OCI-LY1 (cell line): ENCODE results near the gene AP1G1.

Experiments used
- H2AFZ ChIP-seq: fragments of 200-600 bp; sonication (generic), shearing (Covaris generic); 2 replicates; pipeline ENCODE4 v1.6.0; 2014; ENCODE audit warnings: antibody characterized with exemption, mild to moderate bottlenecking, low read length
- H3F3A ChIP-seq: fragments of 200-600 bp; sonication (generic), shearing (Covaris generic); 2 replicates; pipeline ENCODE4 v1.6.0; 2014; ENCODE audit warnings: mild to moderate bottlenecking, antibody characterized with exemption, low read length, moderate library complexity; ENCODE audit not compliant: insufficient read depth
- H3K27ac ChIP-seq: fragments of 200-600 bp; sonication (generic); 2 replicates; pipeline ENCODE4 v1.5.1; 2014; ENCODE audit warnings: low read length, mixed run types, mild to moderate bottlenecking, low read depth; ENCODE audit not compliant: poor library complexity, severe bottlenecking
- H3K27me3 ChIP-seq: fragments of 200-600 bp; sonication (generic); 2 replicates; pipeline ENCODE4 v1.6.0; 2014; ENCODE audit warnings: antibody characterized with exemption, mild to moderate bottlenecking, low read length, moderate library complexity; ENCODE audit not compliant: insufficient read depth
- H3K36me3 ChIP-seq: fragments of 200-600 bp; sonication (generic); 2 replicates; pipeline ENCODE4 v1.6.1; 2014; ENCODE audit warnings: mild to moderate bottlenecking, antibody characterized with exemption, low read length, moderate library complexity, mixed read lengths; ENCODE audit not compliant: insufficient read depth
- H3K4me1 ChIP-seq: fragments of 200-600 bp; sonication (generic); 2 replicates; pipeline ENCODE4 v1.5.1; 2014; ENCODE audit warnings: mild to moderate bottlenecking, low read length, moderate library complexity; ENCODE audit not compliant: insufficient read depth, severe bottlenecking
- H3K4me2 ChIP-seq: fragments of 200-600 bp; sonication (generic), shearing (Covaris generic); 2 replicates; pipeline ENCODE4 v1.6.1; 2014; ENCODE audit warnings: low read length
- H3K4me3 ChIP-seq: fragments of 200-600 bp; sonication (generic); 2 replicates; pipeline ENCODE4 v1.5.1; 2014; ENCODE audit warnings: low read length, low read depth, mild to moderate bottlenecking, mixed read lengths; ENCODE audit not compliant: poor library complexity, severe bottlenecking
- H3K79me2 ChIP-seq: fragments of 200-600 bp; shearing (Covaris generic); 2 replicates; pipeline ENCODE4 v1.6.1; 2016; ENCODE audit warnings: mixed run types, low read length, mixed read lengths; ENCODE audit not compliant: insufficient read depth
- H3K9ac ChIP-seq: fragments of 200-600 bp; sonication (generic), shearing (Covaris generic); 2 replicates; pipeline ENCODE4 v1.6.1; 2014; ENCODE audit warnings: mild to moderate bottlenecking, low read length, mixed read lengths
- H3K9me2 ChIP-seq: fragments of 200-600 bp; sonication (generic), shearing (Covaris generic); 2 replicates; pipeline ENCODE4 v1.6.1; 2014; ENCODE audit warnings: low read depth, mild to moderate bottlenecking, low read length, mixed read lengths
- H3K9me3 ChIP-seq: fragments of 200-600 bp; shearing (Covaris generic); 2 replicates; pipeline ENCODE4 v1.6.1; 2014; ENCODE audit warnings: low read length, mixed read lengths
- H4K20me1 ChIP-seq: fragments of 200-600 bp; sonication (generic), shearing (Covaris generic); 2 replicates; pipeline ENCODE4 v1.6.0; 2016; ENCODE audit warnings: mild to moderate bottlenecking, low read length; ENCODE audit not compliant: insufficient read depth
- EZH2 ChIP-seq: fragments of 200-600 bp; sonication (generic), shearing (Covaris generic); IDR thresholded peaks from 2 replicates; pipeline ENCODE4 v1.8.0; 2017; ENCODE audit warnings: borderline replicate concordance, mixed run types, mild to moderate bottlenecking, antibody characterized with exemption, low read length, moderate library complexity, mixed read lengths
- TF ChIP-seq, protein P1 (sequence below): fragments of 200-600 bp; sonication (generic), shearing (Covaris generic); IDR thresholded peaks from 2 replicates; pipeline ENCODE4 v1.5.1; 2017; ENCODE audit warnings: mild to moderate bottlenecking, antibody characterized with exemption, low read length, moderate library complexity, mixed read lengths

Gene AP1G1

DNA sequence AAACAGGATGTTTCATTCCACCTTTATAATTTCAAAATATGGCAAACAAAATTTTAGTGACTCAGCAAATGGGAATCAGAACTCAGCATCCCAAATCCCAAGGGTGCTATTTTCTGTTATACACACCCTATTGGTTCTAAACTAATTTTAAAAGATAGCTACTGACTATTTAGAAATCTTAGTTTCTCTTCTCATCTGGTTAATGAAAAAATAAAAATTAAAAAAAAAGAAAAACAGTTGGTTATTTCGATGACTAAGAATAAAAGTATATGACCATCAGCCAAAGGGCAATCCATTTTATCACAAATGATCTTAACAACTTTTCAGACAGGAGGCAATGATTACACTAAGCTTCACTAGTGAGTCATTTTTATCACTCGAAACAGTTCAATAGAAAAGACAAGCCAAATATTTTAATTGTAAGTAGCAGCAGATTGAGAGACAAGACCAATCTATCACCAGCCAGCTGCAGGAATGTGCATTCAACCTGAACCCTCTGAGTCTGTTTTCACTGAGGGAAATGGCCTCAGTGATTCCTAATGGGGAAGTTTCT, 99.3 kb downstream of the AP1G1 start:
- H4K20me1 ChIP-seq = no peaks in the 10 kb centered on the region
- H3K4me3 ChIP-seq = no peak overlapping the region
- no peak overlapping the region for H3K9ac ChIP-seq
- no peak overlapping the region for H3K4me2 ChIP-seq
- TF ChIP-seq, protein P1, sequence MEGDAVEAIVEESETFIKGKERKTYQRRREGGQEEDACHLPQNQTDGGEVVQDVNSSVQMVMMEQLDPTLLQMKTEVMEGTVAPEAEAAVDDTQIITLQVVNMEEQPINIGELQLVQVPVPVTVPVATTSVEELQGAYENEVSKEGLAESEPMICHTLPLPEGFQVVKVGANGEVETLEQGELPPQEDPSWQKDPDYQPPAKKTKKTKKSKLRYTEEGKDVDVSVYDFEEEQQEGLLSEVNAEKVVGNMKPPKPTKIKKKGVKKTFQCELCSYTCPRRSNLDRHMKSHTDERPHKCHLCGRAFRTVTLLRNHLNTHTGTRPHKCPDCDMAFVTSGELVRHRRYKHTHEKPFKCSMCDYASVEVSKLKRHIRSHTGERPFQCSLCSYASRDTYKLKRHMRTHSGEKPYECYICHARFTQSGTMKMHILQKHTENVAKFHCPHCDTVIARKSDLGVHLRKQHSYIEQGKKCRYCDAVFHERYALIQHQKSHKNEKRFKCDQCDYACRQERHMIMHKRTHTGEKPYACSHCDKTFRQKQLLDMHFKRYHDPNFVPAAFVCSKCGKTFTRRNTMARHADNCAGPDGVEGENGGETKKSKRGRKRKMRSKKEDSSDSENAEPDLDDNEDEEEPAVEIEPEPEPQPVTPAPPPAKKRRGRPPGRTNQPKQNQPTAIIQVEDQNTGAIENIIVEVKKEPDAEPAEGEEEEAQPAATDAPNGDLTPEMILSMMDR = no peak
- no peak for TF ChIP-seq EZH2
- H2AFZ ChIP-seq = no peak overlapping the region
- no peak overlapping the region for H3K27ac ChIP-seq
- H3K36me3 ChIP-seq = no peaks in the 10 kb centered on the region; the same call in 1 of the 2 replicates
- no peaks in the 10 kb centered on the region for H3K9me2 ChIP-seq
- no peaks in the 10 kb centered on the region for H3K9me3 ChIP-seq
- H3K27me3 ChIP-seq = no peaks in the 10 kb centered on the region
- peaks cover 17% of the 10 kb centered on the region for H3K4me1 ChIP-seq
- H3K79me2 ChIP-seq = no peaks in the 10 kb centered on the region
- no peaks in the 10 kb centered on the region for H3F3A ChIP-seq

DNA sequence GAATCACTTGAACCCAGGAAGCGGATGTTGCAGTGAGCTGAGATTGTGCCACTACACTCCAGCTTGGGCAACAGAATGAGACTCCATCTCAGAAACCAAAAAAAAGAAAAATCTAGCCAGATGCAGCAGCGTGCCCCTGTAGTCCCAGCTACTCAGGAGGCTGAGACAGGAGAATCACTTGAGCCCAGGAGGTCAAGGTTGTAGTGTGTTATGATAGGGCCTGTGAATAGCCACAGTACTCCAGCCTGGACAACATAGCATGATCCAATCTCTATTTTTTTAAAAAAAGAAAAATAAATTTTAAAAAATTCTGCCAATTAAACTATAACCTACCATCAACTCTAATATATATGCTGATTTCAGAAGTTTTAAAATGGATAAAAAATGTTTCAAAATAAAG, 99.9 kb downstream of the AP1G1 start:
- Histone ChIP-seq H3K9ac (no peak overlapping the region), H4K20me1 (no peaks in the 10 kb centered on the region), H3K4me3 (no peak overlapping the region), H3K9me3 (no peaks in the 10 kb centered on the region), H3K27me3 (no peaks in the 10 kb centered on the region), H3K79me2 (no peaks in the 10 kb centered on the region), H3K4me2 (no peak overlapping the region), H3K36me3 (no peaks in the 10 kb centered on the region), H3K4me1 (peaks cover 17% of the 10 kb centered on the region), H2AFZ (no peak overlapping the region), H3F3A (no peaks in the 10 kb centered on the region), H3K27ac (no peak overlapping the region), H3K9me2 (no peaks in the 10 kb centered on the region)
- TF ChIP-seq EZH2 = no peak
- TF ChIP-seq, protein P1 = no peak

DNA sequence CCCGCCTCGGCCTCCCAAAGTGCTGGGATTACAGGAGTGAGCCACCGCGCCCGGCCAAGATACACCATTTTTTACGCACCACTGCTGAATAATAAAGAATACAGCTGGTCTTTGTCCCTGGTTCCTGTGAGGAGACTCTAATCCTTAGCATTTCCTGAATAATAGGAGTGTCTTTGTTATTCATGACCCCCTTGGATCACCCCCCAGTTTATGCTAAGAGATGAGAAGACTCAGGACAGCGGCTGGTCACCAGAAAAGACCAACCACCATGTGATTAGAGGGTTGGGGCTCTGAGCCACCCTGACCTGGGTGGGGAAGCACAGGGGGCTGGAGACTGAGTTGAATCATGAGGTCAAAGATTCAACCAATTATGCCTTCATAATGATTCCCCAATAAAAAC, 101.4 kb downstream of the AP1G1 start:
- Histone ChIP-seq H3K79me2 (no peaks in the 10 kb centered on the region), H3K36me3 (no peaks in the 10 kb centered on the region), H3F3A (no peaks in the 10 kb centered on the region), H2AFZ (no peak overlapping the region), H3K9me3 (no peaks in the 10 kb centered on the region), H3K4me1 (peaks cover 17% of the 10 kb centered on the region), H3K4me3 (no peak overlapping the region), H4K20me1 (no peaks in the 10 kb centered on the region), H3K9me2 (no peaks in the 10 kb centered on the region), H3K9ac (no peak overlapping the region), H3K27me3 (no peaks in the 10 kb centered on the region), H3K4me2 (no peak overlapping the region), H3K27ac (no peak overlapping the region)
- TF ChIP-seq, protein P1 = no peak
- no peak for TF ChIP-seq EZH2
